H1 (cell line): ENCODE data around the gene ARHGAP22. TPM values are rescaled to one million over a fixed set of nuclear protein-coding genes. Genes with fewer than 3 reads are reported as not detected.
A peak's percentile ranks its signal among the peaks of the same experiment; 100 is the strongest.

ENCODE experiments used
- CTCF ChIA-PET: fragments of 300-600 bp; sonication (Branson Sonifier 250); formaldehyde crosslinking; loops from one replicate; lab custom pipeline; 2021; ENCODE audit not compliant: partially characterized antibody; lab: Charles Lee
- POLR2A ChIA-PET: fragments of 300-600 bp; sonication (Branson Sonifier 250); formaldehyde crosslinking; loops from one replicate; lab custom pipeline; 2021; ENCODE audit warnings: inconsistent platforms; ENCODE audit not compliant: partially characterized antibody; lab: Charles Lee
- DNase-seq, 2 experiments: peaks; one replicate each; pipeline versions ENCODE4 v3.0.0 to v3.0.0-alpha.2; 2010 to 2022; ENCODE audit warnings: low spot score in 2 of 2, low read depth in 1 of 2, mixed read lengths in 1 of 2
- FAIRE-seq: peaks from 2 replicates; lab custom pipeline; 2011; peaks lifted over from hg19 to GRCh38; lab: Jason Lieb, UNC
- H2AFZ ChIP-seq: 2 replicates; pipeline ENCODE4 v1.8.1; 2012; ENCODE audit warnings: low read length, inconsistent platforms
- H2AK5ac ChIP-seq: 2 replicates; pipeline ENCODE4 v1.6.1; 2013; ENCODE audit warnings: low read depth, low read length
- H2BK120ac ChIP-seq: replicated peaks from 2 replicates; pipeline ENCODE3; 2013; ENCODE audit warnings: low read depth, low read length, inconsistent platforms
- H2BK12ac ChIP-seq: 2 replicates; pipeline ENCODE4 v1.6.1; 2013; ENCODE audit warnings: low read depth, low read length
- H2BK15ac ChIP-seq: 2 replicates; pipeline ENCODE4 v1.6.1; 2013; ENCODE audit warnings: low read length
- H2BK20ac ChIP-seq: 2 replicates; pipeline ENCODE4 v1.6.1; 2013; ENCODE audit warnings: low read length
- H2BK5ac ChIP-seq: 2 replicates; pipeline ENCODE4 v1.6.1; 2013; ENCODE audit warnings: low read depth, low read length
- H3K14ac ChIP-seq: 2 replicates; pipeline ENCODE4 v1.6.1; 2013; ENCODE audit warnings: inconsistent platforms; ENCODE audit not compliant: insufficient read length
- H3K18ac ChIP-seq: 2 replicates; pipeline ENCODE4 v1.6.1; 2013; ENCODE audit warnings: low read length; ENCODE audit errors: extremely low read depth
- H3K23ac ChIP-seq: 2 replicates; pipeline ENCODE4 v1.6.1; 2013; ENCODE audit warnings: inconsistent platforms; ENCODE audit not compliant: insufficient read length
- H3K23me2 ChIP-seq: 2 replicates; pipeline ENCODE4 v1.6.1; 2013; ENCODE audit warnings: low read depth, low read length
- H3K27ac ChIP-seq: 2 replicates; pipeline ENCODE4 v1.6.1; 2011; ENCODE audit warnings: low read depth, low read length, inconsistent platforms
- H3K27me3 ChIP-seq, 4 experiments: replicated peaks in 1 of 4; 1 replicate in 1 of 4; 2 replicates in 3 of 4; pipeline versions ENCODE4 v1.6.1 to v1.8.1; 2011 to 2013; ENCODE audit warnings: low read length in 3 of 4, mild to moderate bottlenecking in 3 of 4, inconsistent platforms in 2 of 4, mixed read lengths in 2 of 4, moderate library complexity in 1 of 4; ENCODE audit not compliant: control insufficient read depth in 3 of 4, insufficient read depth in 3 of 4; ENCODE audit errors: extremely low read depth in 1 of 4
- H3K36me3 ChIP-seq, 4 experiments: 2 replicates each; pipeline versions ENCODE4 v1.6.1 to v1.8.1; 2011 to 2013; ENCODE audit warnings: mild to moderate bottlenecking in 4 of 4, low read length in 3 of 4, moderate library complexity in 2 of 4, control low read depth in 1 of 4, inconsistent platforms in 1 of 4; ENCODE audit not compliant: insufficient read depth in 4 of 4, control insufficient read depth in 2 of 4
- H3K4ac ChIP-seq: replicated peaks from 2 replicates; pipeline ENCODE3; 2013; ENCODE audit warnings: low read length, low read depth, mixed read lengths, inconsistent platforms; ENCODE audit not compliant: insufficient read length
- H3K4me1 ChIP-seq, 4 experiments: replicated peaks in 1 of 4; 1 replicate in 1 of 4; 2 replicates in 3 of 4; pipeline versions ENCODE4 v1.6.1 to v1.8.1; 2011 to 2013; ENCODE audit warnings: low read length in 3 of 4, inconsistent platforms in 2 of 4, mixed read lengths in 1 of 4; ENCODE audit not compliant: insufficient read depth in 4 of 4, control insufficient read depth in 3 of 4
- H3K4me2 ChIP-seq, 2 experiments: 2 replicates each; pipeline versions ENCODE4 v1.6.1 to v1.8.1; 2011 to 2013; ENCODE audit warnings: low read depth in 2 of 2, low read length in 2 of 2, control low read depth in 1 of 2, inconsistent platforms in 1 of 2, mild to moderate bottlenecking in 1 of 2; ENCODE audit not compliant: insufficient read depth in 1 of 2
- H3K4me3 ChIP-seq, 4 experiments: fragments of 200-600, 300-600 bp in 1 of 4; sonication (generic), shearing (Covaris generic), sonication (Bioruptor Twin) in 1 of 4; 2 replicates each; pipeline versions ENCODE4 v1.5.1 to v1.8.1; 2011 to 2016; ENCODE audit warnings: low read length in 4 of 4, low read depth in 3 of 4, control low read depth in 2 of 4, inconsistent platforms in 2 of 4, mild to moderate bottlenecking in 2 of 4, mixed read lengths in 1 of 4, moderate library complexity in 1 of 4; ENCODE audit not compliant: insufficient read depth in 2 of 4; ENCODE audit errors: extremely low read depth in 1 of 4
- H3K56ac ChIP-seq: replicated peaks from 2 replicates; pipeline ENCODE3; 2013; ENCODE audit warnings: low read depth, mild to moderate bottlenecking, mixed read lengths, low read length, inconsistent platforms; ENCODE audit not compliant: insufficient read length
- H3K79me1 ChIP-seq: 2 replicates; pipeline ENCODE4 v1.6.1; 2013; ENCODE audit warnings: low read depth, low read length, control low read depth
- H3K79me2 ChIP-seq, 2 experiments: 2 replicates each; pipeline versions ENCODE4 v1.6.1 to v1.8.1; 2012 to 2013; ENCODE audit warnings: low read length in 2 of 2, mild to moderate bottlenecking in 2 of 2, inconsistent platforms in 1 of 2; ENCODE audit not compliant: insufficient read depth in 2 of 2, control insufficient read depth in 1 of 2
- H3K9ac ChIP-seq, 4 experiments: replicated peaks in 1 of 4; 1 replicate in 1 of 4; 2 replicates in 3 of 4; pipeline versions ENCODE4 v1.6.1 to v1.8.1; 2011 to 2013; ENCODE audit warnings: low read depth in 3 of 4, low read length in 3 of 4, control low read depth in 2 of 4, mild to moderate bottlenecking in 2 of 4, moderate library complexity in 2 of 4, inconsistent platforms in 1 of 4; ENCODE audit errors: extremely low read depth in 1 of 4
- H3K9me3 ChIP-seq, 2 experiments: 2 replicates each; pipeline versions ENCODE4 v1.6.1 to v1.8.1; 2012 to 2013; ENCODE audit warnings: mild to moderate bottlenecking in 2 of 2, moderate library complexity in 2 of 2, control low read depth in 1 of 2, inconsistent platforms in 1 of 2, low read depth in 1 of 2, low read length in 1 of 2, mixed read lengths in 1 of 2; ENCODE audit not compliant: insufficient read depth in 2 of 2
- H4K20me1 ChIP-seq, 2 experiments: replicated peaks in 1 of 2; 2 replicates each; pipeline versions ENCODE3 to v1.8.1; 2011 to 2013; ENCODE audit warnings: inconsistent platforms in 2 of 2, low read length in 2 of 2, mild to moderate bottlenecking in 1 of 2; ENCODE audit not compliant: insufficient read depth in 2 of 2, control insufficient read depth in 1 of 2
- H4K5ac ChIP-seq: 2 replicates; pipeline ENCODE4 v1.6.1; 2013; ENCODE audit warnings: low read length, low read depth, mixed read lengths, inconsistent platforms; ENCODE audit not compliant: insufficient read length
- H4K8ac ChIP-seq: 2 replicates; pipeline ENCODE4 v1.8.0; 2013; ENCODE audit warnings: mild to moderate bottlenecking, moderate library complexity, low read length, inconsistent platforms; ENCODE audit not compliant: insufficient read depth; ENCODE audit errors: extremely low read depth
- H4K91ac ChIP-seq: replicated peaks from 2 replicates; pipeline ENCODE3; 2013; ENCODE audit warnings: low read length, mixed read lengths, inconsistent platforms; ENCODE audit not compliant: insufficient read length
- BCL11A ChIP-seq, 2 experiments: IDR thresholded peaks; one replicate each; pipeline ENCODE4 v1.6.1; 2011; ENCODE audit warnings: low read depth in 2 of 2, low read length in 2 of 2, mild to moderate bottlenecking in 2 of 2
- CBX5 ChIP-seq: fragments of 300-800, 300-1000 bp; sonication (generic); IDR thresholded peaks from 2 replicates; pipeline ENCODE4 v1.7.1; 2016; ENCODE audit warnings: antibody characterized with exemption, low read length, low read depth
- CHD2 ChIP-seq: IDR thresholded peaks from 2 replicates; pipeline ENCODE4 v1.6.1; 2012; ENCODE audit warnings: low read length, improper control_type of control experiment
- CTBP2 ChIP-seq: IDR thresholded peaks from 2 replicates; pipeline ENCODE4 v1.7.0; 2011; ENCODE audit warnings: borderline replicate concordance, mild to moderate bottlenecking, moderate library complexity, mixed read lengths, low read length; ENCODE audit not compliant: insufficient read depth, insufficient read length
- EGR1 ChIP-seq: IDR thresholded peaks from 2 replicates; pipeline ENCODE4 v1.6.1; 2011; ENCODE audit warnings: low read depth, low read length, borderline replicate concordance
- EZH2 ChIP-seq: fragments of 200-600 bp; sonication (generic); IDR thresholded peaks from 2 replicates; pipeline ENCODE4 v1.7.1; 2012; ENCODE audit warnings: low read depth, mild to moderate bottlenecking, moderate library complexity, low read length, inconsistent platforms; ENCODE audit not compliant: severe bottlenecking
- PHF8 ChIP-seq: fragments of 200-600 bp; sonication (generic); conservative IDR thresholded peaks from 2 replicates; pipeline ENCODE4 v1.7.1; 2012; ENCODE audit warnings: low read depth, mild to moderate bottlenecking, inconsistent platforms, low read length, moderate library complexity
- SAP30 ChIP-seq: fragments of 300-600 bp; sonication (generic); IDR thresholded peaks from 2 replicates; pipeline ENCODE4 v1.7.1; 2012; ENCODE audit warnings: low read length, moderate library complexity, mild to moderate bottlenecking, inconsistent platforms; ENCODE audit not compliant: insufficient read depth, insufficient replicate concordance
- SIX5 ChIP-seq: IDR thresholded peaks from 2 replicates; pipeline ENCODE4 v1.6.1; 2011; ENCODE audit warnings: mild to moderate bottlenecking, low read depth, low read length
- TBP ChIP-seq: IDR thresholded peaks from 2 replicates; pipeline ENCODE4 v1.6.1; 2011; ENCODE audit warnings: low read depth, low read length, improper control_type of control experiment
- ZNF274 ChIP-seq: IDR thresholded peaks from 2 replicates; pipeline ENCODE4 v1.7.0; 2012; ENCODE audit warnings: low read length, borderline replicate concordance; ENCODE audit errors: extremely low read depth
- WGBS, 2 experiments: shearing (Covaris generic) in 1 of 2; methylation state at CpG; one replicate each; pipeline versions ENCODE4 v1.1.6 to v1.1.7; 2013 to 2015; ENCODE audit warnings: low lambda C conversion rate in 2 of 2, mixed read lengths in 2 of 2, inconsistent platforms in 1 of 2, low coverage in 1 of 2, missing lambda C conversion rate in 1 of 2; ENCODE audit not compliant: insufficient replicate concordance in 2 of 2, insufficient coverage in 1 of 2, insufficient read length in 1 of 2; ENCODE audit errors: extremely low coverage in 1 of 2, missing lambda C conversion rate in 1 of 2; 5-methylcytosine and 5-hydroxymethylcytosine counted together
- polyA plus RNA-seq, 7 experiments: library from polyadenylated mRNA; depleted of rRNA in 3 of 7; stranded (reverse) in 5 of 7; unstranded in 2 of 7; fragments of >200 nt in 5 of 7; fragments of 200-250 nt in 2 of 7; gene quantifications; 1 replicate in 5 of 7; 2 replicates in 1 of 7; 4 replicates in 1 of 7; pipeline versions ENCODE4 v1.2.1 to v1.2.3, GENCODE V29; 2011 to 2013; ENCODE audit warnings: missing spikeins in 2 of 7, mixed read lengths in 2 of 7
- total RNA-seq: library from RNA; stranded (reverse); fragmentation: NEBNext Ultra II Directional; extraction: Animal tissue kit (Norgen Biotek cat#: 25700); gene quantifications from 2 replicates; pipeline ENCODE4 v1.2.1, GENCODE V29; 2021
- TF ChIP-seq, protein P1 (sequence below): IDR thresholded peaks from 2 replicates; pipeline ENCODE4 v1.6.1; 2012; ENCODE audit warnings: low read length, inconsistent platforms

The ARHGAP22 gene
- total and polyA plus RNA-seq, 2 of the 8 experiments (the other 6 are each of a cell fraction or from before 2014, with no cell fraction given), result 3.6 to 11.2 TPM

DNA sequence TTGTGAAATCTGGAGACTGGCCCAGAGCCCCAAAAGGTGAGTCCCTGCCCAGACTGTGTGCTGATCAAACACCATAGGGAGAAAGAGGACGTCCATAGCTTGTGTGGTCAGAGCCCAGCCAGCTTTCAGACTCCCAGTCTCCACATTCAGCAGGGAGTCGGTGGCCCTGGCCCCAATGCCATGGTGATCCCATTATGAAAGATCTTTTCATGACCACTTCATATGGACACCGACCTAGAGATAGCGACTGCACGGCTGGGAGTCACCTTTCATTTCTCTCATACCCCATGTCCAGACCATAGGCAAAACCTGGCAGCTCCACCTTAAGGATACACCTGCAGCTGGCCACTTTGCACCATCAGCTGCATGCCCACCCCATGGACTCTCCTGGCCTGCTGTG, 126.4 kb downstream of the ARHGAP22 start:
- no peak overlapping the region for H3K18ac ChIP-seq
- H3K23me2 ChIP-seq, result no peaks in the 10 kb centered on the region
- no peaks in the 10 kb centered on the region for H3K9me3 ChIP-seq
- peak overlapping the region; percentile 47 for H4K91ac ChIP-seq
- no peak overlapping the region for H4K5ac ChIP-seq
- H3K27ac ChIP-seq, result no peak overlapping the region
- no peak overlapping the region for H2BK12ac ChIP-seq
- no peak overlapping the region for H3K4me3 ChIP-seq
- no peak overlapping the region for H3K4ac ChIP-seq
- no peak overlapping the region for H2AK5ac ChIP-seq
- DNase-seq, result no peak
- H3K79me1 ChIP-seq, result 0 out of 2 replicates have a peak, but pooled peaks cover 2% of the 10 kb centered on the region
- H3K9ac ChIP-seq, result no peak overlapping the region
- no peaks in the 10 kb centered on the region for H3K36me3 ChIP-seq
- H3K4me1 ChIP-seq, result peaks cover 0 to 9% (median 1%) of the 10 kb centered on the region in 4 experiments; a peak in 3 of 7 replicates
- H3K27me3 ChIP-seq, result no peaks in the 10 kb centered on the region
- no peak overlapping the region for H2AFZ ChIP-seq
- H4K20me1 ChIP-seq, result no peaks in the 10 kb centered on the region
- no peak overlapping the region for H2BK120ac ChIP-seq
- H2BK20ac ChIP-seq, result no peak overlapping the region
- H3K14ac ChIP-seq, result no peak overlapping the region
- no peak overlapping the region for H4K8ac ChIP-seq
- H3K4me2 ChIP-seq, result no peak overlapping the region
- no peak overlapping the region for H2BK15ac ChIP-seq
- FAIRE-seq, result no peak
- ChIA-PET POLR2A (no interaction called here), CTCF (interaction anchor here (1.1 to 1.7 kb wide), 3 partner anchors 9 to 130 kb away, joined by 3 to 4 read pairs (median 4); no protein-coding TSS in a partner anchor)
- WGBS, 2 experiments, result 91% methylated on average over 5 of the region's 5 CpGs; no CpG with 5 or more reads in 1 of the 2 experiments
- H3K79me2 ChIP-seq, result no peaks in the 10 kb centered on the region
- H3K23ac ChIP-seq, result no peak overlapping the region
- H2BK5ac ChIP-seq, result peak overlapping the region; percentile 49; the same call in 1 of the 2 replicates
- no peak overlapping the region for H3K56ac ChIP-seq
- TF ChIP-seq SAP30 (no peak), TBP (no peak), ZNF274 (no peak), BCL11A (IDR thresholded peaks at IDR 0.05; ENCODE audit: low read depth in 2 of 2, low read length in 2 of 2) (no peak), CBX5 (no peak), CHD2 (no peak), SIX5 (no peak), EGR1 (no peak), PHF8 (no peak), EZH2 (no peak), CTBP2 (no peak)
- TF ChIP-seq, protein P1, sequence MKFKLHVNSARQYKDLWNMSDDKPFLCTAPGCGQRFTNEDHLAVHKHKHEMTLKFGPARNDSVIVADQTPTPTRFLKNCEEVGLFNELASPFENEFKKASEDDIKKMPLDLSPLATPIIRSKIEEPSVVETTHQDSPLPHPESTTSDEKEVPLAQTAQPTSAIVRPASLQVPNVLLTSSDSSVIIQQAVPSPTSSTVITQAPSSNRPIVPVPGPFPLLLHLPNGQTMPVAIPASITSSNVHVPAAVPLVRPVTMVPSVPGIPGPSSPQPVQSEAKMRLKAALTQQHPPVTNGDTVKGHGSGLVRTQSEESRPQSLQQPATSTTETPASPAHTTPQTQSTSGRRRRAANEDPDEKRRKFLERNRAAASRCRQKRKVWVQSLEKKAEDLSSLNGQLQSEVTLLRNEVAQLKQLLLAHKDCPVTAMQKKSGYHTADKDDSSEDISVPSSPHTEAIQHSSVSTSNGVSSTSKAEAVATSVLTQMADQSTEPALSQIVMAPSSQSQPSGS, result no peak
